ENCODE data around the gene SRGAP1. TPM values are rescaled to one million over a fixed set of nuclear protein-coding genes. Genes with fewer than 3 reads are reported as not detected.

The SRGAP1 gene
- total and polyA plus RNA-seq, 2 experiments from 2014 or later, result 9.2 to 10.8 TPM

DNA sequence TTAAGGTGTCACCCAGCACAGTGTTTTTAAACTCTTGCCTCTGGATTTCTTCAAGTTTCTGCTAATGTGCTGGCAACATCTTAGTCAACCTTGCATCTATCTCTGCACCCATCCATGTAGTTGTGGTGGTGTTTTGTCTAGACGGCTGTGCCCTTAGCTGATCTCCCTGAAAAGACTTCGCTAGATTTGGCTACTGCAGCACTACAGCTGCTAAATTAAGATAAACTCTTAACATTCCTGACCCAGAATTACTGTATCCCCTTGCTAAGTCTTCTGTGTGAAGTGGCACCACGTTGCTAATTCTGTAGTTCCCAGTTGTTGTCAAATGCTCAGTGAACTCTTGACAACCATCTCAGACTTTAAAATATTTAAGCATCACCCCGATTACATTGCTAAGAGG lies 66.8 kb downstream of the SRGAP1 start:
- Histone ChIP-seq H3K79me2 (peaks cover 61% of the 10 kb centered on the region), H3K9me3 (ENCODE audit: low read depth) (no peaks in the 10 kb centered on the region), H3K27ac (no peak overlapping the region), H3K4me1 (ENCODE audit: insufficient read depth) (peaks cover 17% of the 10 kb centered on the region), H3K4me2 (no peak overlapping the region), H3K27me3 (no peaks in the 10 kb centered on the region), H2AFZ (no peak overlapping the region), H3K9me2 (replicated peaks; ENCODE audit: insufficient read depth) (no peaks in the 10 kb centered on the region), H4K20me1 (ENCODE audit: insufficient read depth, poor library complexity, severe bottlenecking) (no peaks in the 10 kb centered on the region), H3K36me3 (replicated peaks; ENCODE audit: insufficient read depth, low read depth) (no peaks in the 10 kb centered on the region), H3K4me3 (no peak overlapping the region)
- no peak for DNase-seq (ENCODE audit: low spot score)
- TF ChIP-seq CTCF (IDR thresholded peaks at IDR 0.05; ENCODE audit: poor library complexity) (no peak), EZH2 (IDR thresholded peaks at IDR 0.05; ENCODE audit: borderline replicate concordance) (no peak)
- 84% methylated on average over 4 of the region's 4 CpGs for WGBS (ENCODE audit: low lambda C conversion rate, missing lambda C conversion rate)

DNA sequence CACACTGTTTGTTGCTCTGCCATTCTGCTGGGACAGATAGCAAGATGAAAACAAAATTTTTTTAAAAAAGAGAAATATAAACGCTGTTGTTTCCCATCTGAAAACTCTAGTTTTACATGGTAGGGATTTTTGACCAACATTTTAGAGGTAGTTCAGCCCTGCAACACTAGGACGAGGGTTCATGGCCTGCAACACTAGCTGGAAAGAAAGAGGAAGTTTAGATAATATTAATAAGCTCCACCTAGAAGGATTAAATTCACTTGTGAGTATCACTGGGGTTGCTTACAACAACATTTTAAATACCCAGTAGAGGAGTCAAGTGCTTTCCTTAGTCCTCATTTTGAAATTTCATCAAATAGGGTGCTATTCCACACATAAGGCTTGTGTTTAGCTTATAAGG lies 68.2 kb downstream of the SRGAP1 start:
- peaks cover 30% of the 10 kb centered on the region for H3K4me1 ChIP-seq (ENCODE audit: insufficient read depth)
- TF ChIP-seq EZH2 (IDR thresholded peaks at IDR 0.05; ENCODE audit: borderline replicate concordance), result no peak
- TF ChIP-seq EZH2phosphoT487 (IDR thresholded peaks at IDR 0.05; ENCODE audit: low read depth, severe bottlenecking, unreplicated experiment), result no peak
- TF ChIP-seq CTCF (IDR thresholded peaks at IDR 0.05; ENCODE audit: poor library complexity), result no peak

GRCh38 chr12:63913929-63914328 lies 69.4 kb downstream of the SRGAP1 start:
- H3K36me3 ChIP-seq (replicated peaks; ENCODE audit: insufficient read depth, low read depth), result no peaks in the 10 kb centered on the region
- H3K27ac ChIP-seq, result peak overlapping the region; percentile 14
- peak overlapping the region; percentile 13 for H3K4me2 ChIP-seq
- H4K20me1 ChIP-seq (ENCODE audit: insufficient read depth, poor library complexity, severe bottlenecking), result no peaks in the 10 kb centered on the region
- peaks cover 40% of the 10 kb centered on the region for H3K4me1 ChIP-seq (ENCODE audit: insufficient read depth)
- no peak for DNase-seq (ENCODE audit: low spot score)
- 60% methylated on average over 2 of the region's 2 CpGs for WGBS (ENCODE audit: low lambda C conversion rate, missing lambda C conversion rate)
- peaks cover 45% of the 10 kb centered on the region for H3K79me2 ChIP-seq
- H2AFZ ChIP-seq, result no peak overlapping the region
- TF ChIP-seq EZH2 (IDR thresholded peaks at IDR 0.05; ENCODE audit: borderline replicate concordance) (no peak), CTCF (IDR thresholded peaks at IDR 0.05; ENCODE audit: poor library complexity) (no peak), EZH2phosphoT487 (IDR thresholded peaks at IDR 0.05; ENCODE audit: low read depth, severe bottlenecking, unreplicated experiment) (no peak)
- no peaks in the 10 kb centered on the region for H3K9me2 ChIP-seq (replicated peaks; ENCODE audit: insufficient read depth)
- no peak overlapping the region for H3K4me3 ChIP-seq
- H3K9me3 ChIP-seq (ENCODE audit: low read depth), result no peaks in the 10 kb centered on the region
- H3K27me3 ChIP-seq, result no peaks in the 10 kb centered on the region

More for the DNA sequence above, 68.2 kb downstream of the SRGAP1 start:
- Histone ChIP-seq H3K27ac (no peak overlapping the region), H3K4me3 (no peak overlapping the region), H3K27me3 (no peaks in the 10 kb centered on the region), H2AFZ (no peak overlapping the region), H3K79me2 (peaks cover 58% of the 10 kb centered on the region), H4K20me1 (ENCODE audit: insufficient read depth, poor library complexity, severe bottlenecking) (no peaks in the 10 kb centered on the region), H3K9me2 (replicated peaks; ENCODE audit: insufficient read depth) (no peaks in the 10 kb centered on the region), H3K9me3 (ENCODE audit: low read depth) (no peaks in the 10 kb centered on the region), H3K36me3 (replicated peaks; ENCODE audit: insufficient read depth, low read depth) (no peaks in the 10 kb centered on the region), H3K4me2 (no peak overlapping the region)
- no peak for DNase-seq (ENCODE audit: low spot score)
- WGBS (ENCODE audit: low lambda C conversion rate, missing lambda C conversion rate), result 85% methylated on average over 2 of the region's 2 CpGs
